Activated CD8-positive, alpha-beta T cell treated with anti-CD3 and anti-CD28 coated beads for 36 hours (primary cell): ENCODE results near the gene ZNF74. TPM values are rescaled to one million over a fixed set of nuclear protein-coding genes. Genes with fewer than 3 reads are reported as not detected.

ENCODE experiments used
- ATAC-seq: fragments of 200-7000 bp; cut with Tn5 transposase; one replicate; pipeline ENCODE4 v1.10.0; 2021; ENCODE audit warnings: mild to moderate bottlenecking, moderate library complexity
- CTCF ChIA-PET: fragments of 350-600 bp; sonication (Branson Sonifier 250); formaldehyde crosslinking; loops from one replicate; lab custom pipeline; 2021; ENCODE audit warnings: antibody characterized with exemption; lab: Charles Lee
- POLR2A ChIA-PET: fragments of 350-600 bp; sonication (Branson Sonifier 250); formaldehyde crosslinking; loops from one replicate; lab custom pipeline; 2021; ENCODE audit warnings: antibody characterized with exemption; lab: Charles Lee
- DNase-seq: peaks from one replicate; pipeline ENCODE4 v3.0.0-alpha.2; 2020
- H3K27ac Mint-ChIP-seq: one replicate; pipeline ENCODE4 v1.8.0; 2021; ENCODE audit warnings: mild to moderate bottlenecking, mixed read lengths
- H3K27me3 Mint-ChIP-seq: one replicate; pipeline ENCODE4 v1.8.0; 2021; ENCODE audit warnings: mixed read lengths
- H3K36me3 Mint-ChIP-seq: one replicate; pipeline ENCODE4 v1.8.0; 2021; ENCODE audit warnings: low read depth, mixed read lengths
- H3K4me1 Mint-ChIP-seq: one replicate; pipeline ENCODE4 v1.8.0; 2021; ENCODE audit warnings: low read depth, mixed read lengths
- H3K4me3 Mint-ChIP-seq: one replicate; pipeline ENCODE4 v1.8.0; 2021; ENCODE audit warnings: mild to moderate bottlenecking, moderate library complexity, mixed read lengths
- H3K9me3 Mint-ChIP-seq: one replicate; pipeline ENCODE4 v1.8.0; 2021; ENCODE audit warnings: mixed read lengths
- intact Hi-C: fragments of 100-400 bp; cut with micrococcal nuclease; formaldehyde crosslinking; loops from one replicate; pipeline ENCODE4 v1.10.0; 2022
- total RNA-seq, 2 experiments: library from RNA; stranded (reverse); gene quantifications; one replicate each; pipeline ENCODE4 v1.2.3, GENCODE V29; 2021
- TF ChIP-seq, protein P1 (sequence below): fragments of 200-600 bp; IDR thresholded peaks from one replicate; pipeline ENCODE4 v1.8.0; 2022; ENCODE audit warnings: antibody characterized with exemption, mild to moderate bottlenecking

ZNF74 gene
- total RNA-seq, 2 experiments from 2014 or later: 11.8 to 13.4 TPM

DNA sequence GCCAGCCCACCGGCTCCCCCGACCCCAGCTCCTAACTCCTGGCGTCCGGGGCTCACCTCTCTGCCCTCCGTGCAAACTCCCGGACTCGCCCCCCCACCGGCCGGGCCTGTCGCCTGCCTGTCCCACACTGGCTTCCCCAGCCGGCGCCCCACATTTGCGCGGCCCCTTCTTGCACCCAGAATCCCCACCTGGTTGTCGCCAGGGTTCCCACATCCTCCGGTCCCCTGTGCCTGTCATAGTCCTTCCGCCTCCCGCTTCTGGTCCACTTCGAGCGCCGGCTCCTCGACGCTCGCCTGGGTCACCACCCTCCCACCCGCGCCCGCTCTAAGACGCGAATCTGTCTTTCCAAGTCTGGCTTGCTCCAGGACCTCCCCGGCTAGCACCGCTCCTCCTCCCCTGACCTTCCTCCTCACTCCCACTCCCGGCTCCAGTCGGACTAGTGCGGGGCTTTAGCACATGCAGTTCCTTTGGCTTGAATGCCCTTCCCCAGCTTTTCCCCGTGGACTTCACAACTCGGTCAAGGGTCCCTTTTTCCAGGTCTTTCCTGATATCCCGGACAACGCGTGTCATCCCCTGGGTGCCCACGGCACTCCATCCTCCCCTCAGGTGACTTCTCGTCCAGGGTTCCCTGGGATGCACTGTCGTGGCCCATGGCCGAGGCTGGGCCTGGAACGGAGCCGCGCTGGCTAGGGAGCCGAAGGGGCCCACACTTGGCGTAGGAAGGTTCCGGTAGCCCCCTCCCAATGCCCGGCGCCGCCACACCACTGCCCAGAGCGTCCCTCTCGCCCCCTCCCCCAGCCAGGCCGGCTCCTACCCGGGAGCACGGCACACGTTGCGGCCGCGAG, 43.0 kb downstream of the ZNF74 start:
- H3K27ac Mint-ChIP-seq: no peak overlapping the region
- intact Hi-C loops: loop anchor here (10.0 kb wide), 1 partner anchor 58 kb away; the partner anchor contains the start of gene KLHL22

DNA sequence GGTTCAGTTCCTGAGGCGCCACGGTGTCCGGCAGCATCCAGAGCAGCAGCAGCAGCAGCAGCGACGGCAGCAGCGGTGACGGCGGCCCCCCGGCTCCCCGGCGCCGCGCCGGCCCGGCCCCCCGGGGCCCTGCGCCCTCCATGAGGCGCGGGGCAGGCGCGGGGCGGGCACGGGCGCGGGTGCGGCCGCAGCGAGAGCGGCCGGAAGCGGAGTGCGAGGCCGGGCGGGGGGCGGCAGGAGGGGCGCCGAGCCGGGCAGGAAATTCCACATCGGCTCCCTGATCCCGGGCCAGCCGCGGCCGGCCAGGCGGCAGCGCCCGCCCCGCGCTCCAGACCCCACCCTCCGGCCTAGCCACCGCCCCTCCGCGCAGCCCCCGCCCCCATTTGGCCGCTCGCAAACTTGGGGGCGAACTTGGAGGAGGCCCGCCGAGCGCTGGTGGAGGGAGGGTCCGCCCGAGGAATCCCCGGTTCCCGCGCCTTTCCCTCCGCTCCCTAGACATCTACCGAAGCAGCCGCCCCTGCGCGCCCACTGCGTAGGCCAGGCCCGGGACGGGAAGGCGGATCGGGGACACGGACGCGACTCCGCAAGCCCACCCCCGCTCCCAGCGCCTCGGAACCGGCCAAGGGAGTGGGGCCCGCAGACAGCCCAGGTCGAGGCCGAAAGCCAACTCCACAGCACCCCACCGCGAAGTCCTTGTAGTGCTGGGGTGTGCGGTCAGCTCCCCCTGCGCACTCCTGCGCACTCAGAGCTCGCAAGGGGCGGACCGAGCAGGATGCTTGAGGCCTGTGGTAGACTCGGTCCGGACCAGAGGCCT, 43.9 kb downstream of the ZNF74 start, which contains the start of gene SCARF2:
Gene SCARF2, minus strand, starts transcription at position 213 of the 814 bp plus-strand sequence. Its CDS starts 71 bp downstream, at position 142.
- H3K9me3 Mint-ChIP-seq: no peaks in the 10 kb centered on the region
- DNase-seq (no peak), ATAC-seq (peak; percentile 26)
- no peak within 1 kb of the TSS for H3K27ac Mint-ChIP-seq
- intact Hi-C loops: loop anchor here (10.0 kb wide), 1 partner anchor 57 kb away; the partner anchor contains the start of gene KLHL22
- H3K4me1 Mint-ChIP-seq: peaks cover 11% of the 10 kb centered on the region
- CTCF ChIA-PET: interaction anchor here (1.9 kb wide), 1 partner anchor 18 kb away, joined by 6 read pairs; no protein-coding TSS in a partner anchor
- peaks cover 40% of the 10 kb centered on the region for H3K27me3 Mint-ChIP-seq
- H3K36me3 Mint-ChIP-seq: peaks cover 3% of the 10 kb centered on the region
- H3K4me3 Mint-ChIP-seq: peak within 1 kb of the TSS; percentile 22
- TF ChIP-seq, protein P1, sequence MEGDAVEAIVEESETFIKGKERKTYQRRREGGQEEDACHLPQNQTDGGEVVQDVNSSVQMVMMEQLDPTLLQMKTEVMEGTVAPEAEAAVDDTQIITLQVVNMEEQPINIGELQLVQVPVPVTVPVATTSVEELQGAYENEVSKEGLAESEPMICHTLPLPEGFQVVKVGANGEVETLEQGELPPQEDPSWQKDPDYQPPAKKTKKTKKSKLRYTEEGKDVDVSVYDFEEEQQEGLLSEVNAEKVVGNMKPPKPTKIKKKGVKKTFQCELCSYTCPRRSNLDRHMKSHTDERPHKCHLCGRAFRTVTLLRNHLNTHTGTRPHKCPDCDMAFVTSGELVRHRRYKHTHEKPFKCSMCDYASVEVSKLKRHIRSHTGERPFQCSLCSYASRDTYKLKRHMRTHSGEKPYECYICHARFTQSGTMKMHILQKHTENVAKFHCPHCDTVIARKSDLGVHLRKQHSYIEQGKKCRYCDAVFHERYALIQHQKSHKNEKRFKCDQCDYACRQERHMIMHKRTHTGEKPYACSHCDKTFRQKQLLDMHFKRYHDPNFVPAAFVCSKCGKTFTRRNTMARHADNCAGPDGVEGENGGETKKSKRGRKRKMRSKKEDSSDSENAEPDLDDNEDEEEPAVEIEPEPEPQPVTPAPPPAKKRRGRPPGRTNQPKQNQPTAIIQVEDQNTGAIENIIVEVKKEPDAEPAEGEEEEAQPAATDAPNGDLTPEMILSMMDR: no peak
- POLR2A ChIA-PET: interaction anchor here (1.1 to 2.1 kb wide), 5 partner anchors 10 to 70 kb away, joined by 3 to 5 read pairs (median 4); no protein-coding TSS in a partner anchor

More for the DNA sequence above, 43.0 kb downstream of the ZNF74 start:
- Mint-ChIP-seq H3K27me3 (peaks cover 46% of the 10 kb centered on the region), H3K9me3 (no peaks in the 10 kb centered on the region), H3K4me1 (peaks cover 11% of the 10 kb centered on the region), H3K4me3 (peak overlapping the region; percentile 22), H3K36me3 (peaks cover 3% of the 10 kb centered on the region)
- ATAC-seq (peak; percentile 36), DNase-seq (no peak)
- POLR2A ChIA-PET: interaction anchor here (1.1 to 2.1 kb wide), 3 partner anchors 9 to 71 kb away, joined by 3 to 5 read pairs (median 4); no protein-coding TSS in a partner anchor
- TF ChIP-seq, protein P1: no peak
- CTCF ChIA-PET: interaction anchor here (1.1 kb wide), 1 partner anchor 19 kb away, joined by 7 read pairs; no protein-coding TSS in a partner anchor

DNA sequence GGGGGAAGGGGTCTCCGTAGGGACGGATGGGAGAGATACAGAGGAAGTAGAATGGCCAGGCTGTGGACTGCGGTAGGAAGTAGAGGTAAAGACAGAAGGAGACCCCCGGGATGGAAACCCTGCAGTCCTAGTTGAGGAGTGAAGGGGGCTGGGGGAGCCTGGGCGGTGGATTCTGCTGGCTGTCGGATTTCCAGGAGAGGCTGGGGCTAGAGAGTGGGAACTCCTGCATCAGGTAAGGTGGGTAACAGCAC, 44.4 kb downstream of the ZNF74 start:
- H3K27me3 Mint-ChIP-seq: peaks cover 36% of the 10 kb centered on the region
- no peak for DNase-seq
- POLR2A ChIA-PET: interaction anchor here (1.1 to 1.4 kb wide), 2 partner anchors 19 to 25 kb away, joined by 3 to 4 read pairs; no protein-coding TSS in a partner anchor
- no peak for ATAC-seq
- intact Hi-C loops: loop anchor here (10.0 kb wide), 1 partner anchor 56 kb away; the partner anchor contains the start of gene KLHL22
- CTCF ChIA-PET: interaction anchor here (1.9 kb wide), 1 partner anchor 17 kb away, joined by 6 read pairs; no protein-coding TSS in a partner anchor
- H3K4me3 Mint-ChIP-seq: no peak overlapping the region
- TF ChIP-seq, protein P1: no peak
- no peak overlapping the region for H3K27ac Mint-ChIP-seq
- no peaks in the 10 kb centered on the region for H3K9me3 Mint-ChIP-seq
- H3K36me3 Mint-ChIP-seq: peaks cover 3% of the 10 kb centered on the region
- peaks cover 11% of the 10 kb centered on the region for H3K4me1 Mint-ChIP-seq

DNA sequence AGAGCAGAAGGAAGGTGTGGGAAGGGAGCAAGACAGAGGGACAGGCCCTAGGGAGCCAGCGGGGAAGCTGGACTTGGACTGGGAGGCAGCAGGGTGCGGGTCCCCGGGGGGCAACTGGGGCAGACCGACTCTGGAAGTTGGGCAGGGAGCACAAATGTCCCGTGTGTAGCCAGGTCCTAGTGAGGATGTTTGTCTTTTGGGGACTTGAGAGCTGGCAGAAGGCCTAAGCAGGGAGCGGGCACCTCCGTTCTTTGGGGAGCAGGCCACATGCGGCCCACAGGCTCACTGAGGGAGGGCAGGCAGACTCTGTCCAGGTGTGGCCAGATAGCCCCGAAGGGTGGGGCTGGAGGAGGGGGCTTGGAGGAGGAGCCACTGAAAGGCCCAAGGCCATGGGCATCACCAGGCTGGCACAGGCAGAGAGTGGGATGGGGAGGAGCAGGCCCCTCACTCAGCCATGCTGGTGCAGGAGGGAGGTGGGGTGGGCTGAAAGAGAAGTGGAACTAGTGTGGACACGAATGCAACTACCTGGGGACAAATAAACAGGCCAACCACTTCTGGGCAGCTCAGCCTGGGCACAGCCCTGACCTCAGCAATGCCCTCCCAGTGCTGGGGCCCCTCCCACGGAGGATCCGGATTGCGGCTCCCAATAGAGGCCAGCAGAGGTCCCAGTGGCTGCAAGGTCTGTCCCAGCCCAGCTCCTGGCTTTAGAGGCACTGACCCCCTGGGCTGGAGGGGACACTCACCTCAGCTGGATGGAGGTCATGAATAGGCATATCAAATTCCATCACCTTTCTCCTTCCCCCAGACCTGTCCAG, 44.9 kb downstream of the ZNF74 start:
- ATAC-seq: no peak
- CTCF ChIA-PET: interaction anchor here (1.9 kb wide), 1 partner anchor 17 kb away, joined by 6 read pairs; no protein-coding TSS in a partner anchor
- no peak overlapping the region for H3K4me3 Mint-ChIP-seq
- no peak for DNase-seq
- TF ChIP-seq, protein P1: no peak
- H3K27ac Mint-ChIP-seq: no peak overlapping the region
- intact Hi-C loops: loop anchor here (10.0 kb wide), 1 partner anchor 56 kb away; the partner anchor contains the start of gene KLHL22
- POLR2A ChIA-PET: interaction anchor here (0.7 to 1.4 kb wide), 3 partner anchors 20 to 35 kb away, joined by 3 to 4 read pairs (median 3); no protein-coding TSS in a partner anchor
- no peaks in the 10 kb centered on the region for H3K9me3 Mint-ChIP-seq
- peaks cover 3% of the 10 kb centered on the region for H3K36me3 Mint-ChIP-seq
- H3K4me1 Mint-ChIP-seq: peaks cover 11% of the 10 kb centered on the region
- peaks cover 35% of the 10 kb centered on the region for H3K27me3 Mint-ChIP-seq
